ENCODE results near the gene ANKFY1.

ANKFY1 gene

DNA sequence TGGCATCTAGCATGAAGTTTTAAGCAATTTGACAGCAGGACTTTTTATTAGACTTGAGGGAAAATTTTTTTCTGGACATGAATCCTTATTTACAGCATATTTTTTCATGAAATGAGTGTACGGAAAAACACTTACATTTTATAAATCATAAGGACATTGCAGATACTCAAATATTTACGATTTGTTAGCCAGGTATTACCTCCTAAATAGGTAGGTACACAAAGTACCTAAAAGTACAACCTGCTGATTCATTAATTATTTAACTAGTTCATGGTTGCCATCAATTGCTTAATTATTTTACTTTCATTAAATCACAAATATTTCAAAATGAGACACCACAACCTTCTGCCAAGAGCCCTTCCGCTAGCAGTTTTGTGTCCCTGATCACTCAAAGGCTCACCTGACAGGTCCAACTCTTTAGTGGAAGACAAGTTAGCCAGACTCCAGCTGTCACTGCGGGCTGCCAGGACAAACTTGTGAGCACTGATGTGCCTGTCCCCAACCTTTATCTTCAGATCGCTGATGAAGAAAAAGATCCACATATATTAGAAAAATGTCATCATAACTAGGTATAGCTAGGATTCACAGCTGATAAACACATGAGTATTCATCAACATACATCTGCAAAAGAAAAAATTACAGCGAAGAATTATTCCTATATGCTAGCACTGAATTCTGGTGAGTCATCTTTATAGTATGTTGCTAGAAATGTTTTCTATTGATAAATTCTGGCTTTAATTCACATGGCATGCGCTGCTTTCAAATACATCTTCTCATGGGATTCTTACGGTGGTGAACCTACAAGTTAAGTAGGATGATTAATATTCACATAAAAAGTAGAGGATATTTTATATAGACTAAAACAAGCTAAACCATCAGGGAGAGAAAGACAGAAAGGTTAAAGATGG is 28.2 kb downstream of the ANKFY1 start:
- H3F3A ChIP-seq (ENCODE audit: control insufficient read depth, insufficient read depth): no peaks in the 10 kb centered on the region
- H3K4me3 ChIP-seq (ENCODE audit: low read length): no peak overlapping the region
- peaks cover 80% of the 10 kb centered on the region for H3K36me3 ChIP-seq (ENCODE audit: control insufficient read depth, low read length)
- no peaks in the 10 kb centered on the region for H3K27me3 ChIP-seq (ENCODE audit: control insufficient read depth, low read length)
- TF ChIP-seq EZH2phosphoT487 (IDR thresholded peaks at IDR 0.05; ENCODE audit: borderline replicate concordance, low read length): no peak
- TF ChIP-seq, protein P1, sequence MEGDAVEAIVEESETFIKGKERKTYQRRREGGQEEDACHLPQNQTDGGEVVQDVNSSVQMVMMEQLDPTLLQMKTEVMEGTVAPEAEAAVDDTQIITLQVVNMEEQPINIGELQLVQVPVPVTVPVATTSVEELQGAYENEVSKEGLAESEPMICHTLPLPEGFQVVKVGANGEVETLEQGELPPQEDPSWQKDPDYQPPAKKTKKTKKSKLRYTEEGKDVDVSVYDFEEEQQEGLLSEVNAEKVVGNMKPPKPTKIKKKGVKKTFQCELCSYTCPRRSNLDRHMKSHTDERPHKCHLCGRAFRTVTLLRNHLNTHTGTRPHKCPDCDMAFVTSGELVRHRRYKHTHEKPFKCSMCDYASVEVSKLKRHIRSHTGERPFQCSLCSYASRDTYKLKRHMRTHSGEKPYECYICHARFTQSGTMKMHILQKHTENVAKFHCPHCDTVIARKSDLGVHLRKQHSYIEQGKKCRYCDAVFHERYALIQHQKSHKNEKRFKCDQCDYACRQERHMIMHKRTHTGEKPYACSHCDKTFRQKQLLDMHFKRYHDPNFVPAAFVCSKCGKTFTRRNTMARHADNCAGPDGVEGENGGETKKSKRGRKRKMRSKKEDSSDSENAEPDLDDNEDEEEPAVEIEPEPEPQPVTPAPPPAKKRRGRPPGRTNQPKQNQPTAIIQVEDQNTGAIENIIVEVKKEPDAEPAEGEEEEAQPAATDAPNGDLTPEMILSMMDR (IDR thresholded peaks at IDR 0.05; ENCODE audit: low read depth, low read length, poor library complexity, severe bottlenecking): no peak
- no peaks in the 10 kb centered on the region for H3K9me2 ChIP-seq (replicated peaks; ENCODE audit: control insufficient read depth, low read length)
- H3K79me2 ChIP-seq (ENCODE audit: control insufficient read depth, low read length): peaks cover 3% of the 10 kb centered on the region; the same call in 1 of the 2 replicates
- H3K4me2 ChIP-seq (ENCODE audit: low read length): no peak overlapping the region
- no peaks in the 10 kb centered on the region for H3K4me1 ChIP-seq (ENCODE audit: control insufficient read depth, low read length)
- H4K20me1 ChIP-seq (ENCODE audit: control insufficient read depth, insufficient read depth, low read depth, low read length): no peaks in the 10 kb centered on the region
- no peak overlapping the region for H3K27ac ChIP-seq (ENCODE audit: low read depth, low read length)
- H3K9me3 ChIP-seq (ENCODE audit: control insufficient read depth, insufficient read depth, low read length): no peaks in the 10 kb centered on the region

DNA sequence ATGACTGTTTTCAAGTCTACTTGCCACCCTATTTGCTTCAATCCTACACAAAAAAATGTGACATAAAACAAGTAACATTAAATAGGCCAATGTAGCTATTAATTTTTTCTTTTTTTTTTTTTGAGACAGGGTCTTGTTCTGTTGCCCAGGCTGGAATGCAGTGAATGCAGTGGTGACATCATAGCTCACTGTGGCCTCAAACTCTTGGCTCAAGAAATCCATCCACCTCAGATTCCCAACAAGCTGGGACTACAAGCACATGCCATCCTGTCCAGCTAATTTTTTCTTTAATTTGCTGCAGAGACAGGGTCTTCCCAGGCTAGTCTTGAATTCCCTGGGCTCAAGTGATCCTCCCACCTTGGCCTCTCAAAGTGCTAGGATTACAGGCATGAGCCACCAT is 29.4 kb downstream of the ANKFY1 start:
- no peak overlapping the region for H3K4me2 ChIP-seq (ENCODE audit: low read length)
- H3K27me3 ChIP-seq (ENCODE audit: control insufficient read depth, low read length): no peaks in the 10 kb centered on the region
- no peaks in the 10 kb centered on the region for H3K9me3 ChIP-seq (ENCODE audit: control insufficient read depth, insufficient read depth, low read length)
- H3K36me3 ChIP-seq (ENCODE audit: control insufficient read depth, low read length): peaks cover 77% of the 10 kb centered on the region
- H3K79me2 ChIP-seq (ENCODE audit: control insufficient read depth, low read length): peaks cover 3% of the 10 kb centered on the region; the same call in 1 of the 2 replicates
- no peaks in the 10 kb centered on the region for H3F3A ChIP-seq (ENCODE audit: control insufficient read depth, insufficient read depth)
- no peaks in the 10 kb centered on the region for H3K9me2 ChIP-seq (replicated peaks; ENCODE audit: control insufficient read depth, low read length)
- H3K4me1 ChIP-seq (ENCODE audit: control insufficient read depth, low read length): no peaks in the 10 kb centered on the region
- no peak overlapping the region for H3K27ac ChIP-seq (ENCODE audit: low read depth, low read length)
- no peaks in the 10 kb centered on the region for H4K20me1 ChIP-seq (ENCODE audit: control insufficient read depth, insufficient read depth, low read depth, low read length)
- H3K4me3 ChIP-seq (ENCODE audit: low read length): no peak overlapping the region
- no peak for TF ChIP-seq EZH2phosphoT487 (IDR thresholded peaks at IDR 0.05; ENCODE audit: borderline replicate concordance, low read length)
- TF ChIP-seq, protein P1 (IDR thresholded peaks at IDR 0.05; ENCODE audit: low read depth, low read length, poor library complexity, severe bottlenecking): no peak

DNA sequence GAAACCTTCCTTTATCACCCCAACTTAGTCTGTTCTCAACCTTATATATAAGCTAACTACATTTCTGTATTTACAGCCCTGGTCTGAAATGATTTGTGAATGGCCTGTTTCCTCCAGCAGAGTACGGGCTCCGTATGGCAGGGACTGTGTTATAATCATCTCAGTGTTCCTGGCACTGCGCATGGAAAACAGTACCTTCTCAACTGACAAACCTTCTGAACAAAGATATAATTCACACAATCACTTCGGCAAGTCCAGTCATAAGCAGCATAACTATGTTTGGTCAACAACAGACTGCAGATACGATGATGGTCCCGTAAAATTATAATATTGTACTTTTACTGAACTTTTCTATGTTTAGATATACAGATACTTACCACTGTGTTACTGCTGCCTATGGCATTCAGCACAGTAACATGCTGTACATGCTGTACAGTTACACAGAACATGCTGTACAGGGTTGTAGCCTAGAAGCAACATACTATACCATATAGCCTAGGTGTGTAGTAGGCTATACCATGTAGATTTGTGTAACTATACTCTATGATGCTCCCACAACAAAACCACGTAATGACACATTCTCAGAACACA is 30.0 kb downstream of the ANKFY1 start:
- Histone ChIP-seq H3K9me3 (ENCODE audit: control insufficient read depth, insufficient read depth, low read length) (no peaks in the 10 kb centered on the region), H3K36me3 (ENCODE audit: control insufficient read depth, low read length) (peaks cover 71% of the 10 kb centered on the region), H3K27ac (ENCODE audit: low read depth, low read length) (no peak overlapping the region), H3K4me2 (ENCODE audit: low read length) (no peak overlapping the region), H3K4me3 (ENCODE audit: low read length) (no peak overlapping the region), H3K4me1 (ENCODE audit: control insufficient read depth, low read length) (no peaks in the 10 kb centered on the region), H3K79me2 (ENCODE audit: control insufficient read depth, low read length) (peaks cover 3% of the 10 kb centered on the region; the same call in 1 of the 2 replicates), H3K27me3 (ENCODE audit: control insufficient read depth, low read length) (no peaks in the 10 kb centered on the region), H3K9me2 (replicated peaks; ENCODE audit: control insufficient read depth, low read length) (no peaks in the 10 kb centered on the region), H3F3A (ENCODE audit: control insufficient read depth, insufficient read depth) (no peaks in the 10 kb centered on the region), H4K20me1 (ENCODE audit: control insufficient read depth, insufficient read depth, low read depth, low read length) (no peaks in the 10 kb centered on the region)
- no peak for TF ChIP-seq EZH2phosphoT487 (IDR thresholded peaks at IDR 0.05; ENCODE audit: borderline replicate concordance, low read length)
- TF ChIP-seq, protein P1 (IDR thresholded peaks at IDR 0.05; ENCODE audit: low read depth, low read length, poor library complexity, severe bottlenecking): no peak

Data from DOHH2 (cell line).